HepG2 (cell line): ENCODE results near the gene NYNRIN. TPM values are rescaled to one million over a fixed set of nuclear protein-coding genes. Genes with fewer than 3 reads are reported as not detected.
A peak's percentile ranks its signal among the peaks of the same experiment; 100 is the strongest.

Experiments used
- CBX5 ChIP-seq: sonication (generic); formaldehyde crosslinking; IDR thresholded peaks from 2 replicates; pipeline ENCODE4 v1.4.0; 2020; ENCODE audit warnings: missing genetic modification reagents, borderline replicate concordance
- CHD2 ChIP-seq: IDR thresholded peaks from 2 replicates; pipeline ENCODE4 v1.6.1; 2011; ENCODE audit warnings: low read depth, low read length, improper control_type of control experiment
- FOXA3 ChIP-seq: IDR thresholded peaks from 2 replicates; pipeline ENCODE4 v1.6.1; 2016; ENCODE audit warnings: missing genetic modification reagents, missing compliant biosample characterization
- GTF3A ChIP-seq: sonication (generic); formaldehyde crosslinking; conservative IDR thresholded peaks from 2 replicates; pipeline ENCODE4 v1.4.0; 2020; ENCODE audit warnings: mild to moderate bottlenecking, missing genetic modification reagents
- HMGXB3 ChIP-seq: sonication (generic); formaldehyde crosslinking; IDR thresholded peaks from 2 replicates; pipeline ENCODE4 v1.4.0; 2020; ENCODE audit warnings: missing genetic modification reagents, borderline replicate concordance
- HOMEZ ChIP-seq: IDR thresholded peaks from 2 replicates; pipeline ENCODE4 v1.6.1; 2016; ENCODE audit warnings: low read depth
- MTA1 ChIP-seq: sonication (generic); formaldehyde crosslinking; IDR thresholded peaks from 2 replicates; pipeline ENCODE4 v1.4.0; 2020; ENCODE audit warnings: missing genetic modification reagents, mild to moderate bottlenecking, borderline replicate concordance
- MXD1 ChIP-seq: sonication (generic); formaldehyde crosslinking; IDR thresholded peaks from 2 replicates; pipeline ENCODE4 v1.4.0; 2020; ENCODE audit warnings: mild to moderate bottlenecking, missing genetic modification reagents
- NAIF1 ChIP-seq: sonication (generic); formaldehyde crosslinking; IDR thresholded peaks from 2 replicates; pipeline ENCODE4 v1.5.0; 2020; ENCODE audit warnings: mild to moderate bottlenecking, missing genetic modification reagents, borderline replicate concordance
- NONO ChIP-seq, 2 experiments: fragments of 450-650 bp in 1 of 2; sonication (generic) in 1 of 2; formaldehyde crosslinking in 1 of 2; IDR thresholded peaks in 1 of 2; conservative IDR thresholded peaks in 1 of 2; 2 replicates each; pipeline versions ENCODE4 v1.6.1 to v1.8.0; 2017 to 2022; ENCODE audit warnings: mild to moderate bottlenecking in 1 of 2, missing genetic modification reagents in 1 of 2, moderate library complexity in 1 of 2
- NPAS2 ChIP-seq: sonication (generic); formaldehyde crosslinking; IDR thresholded peaks from 2 replicates; pipeline ENCODE4 v1.8.0; 2022; ENCODE audit warnings: mild to moderate bottlenecking, missing genetic modification reagents, borderline replicate concordance
- NR2F2 ChIP-seq: IDR thresholded peaks from 2 replicates; pipeline ENCODE4 v1.6.1; 2012; ENCODE audit warnings: low read depth, inconsistent platforms, borderline replicate concordance
- RFX1 ChIP-seq: fragments of 450-650 bp; IDR thresholded peaks from 2 replicates; pipeline ENCODE4 v1.6.1; 2017
- TARDBP ChIP-seq: sonication (generic); formaldehyde crosslinking; IDR thresholded peaks from 2 replicates; pipeline ENCODE4 v1.8.0; 2022; ENCODE audit warnings: mild to moderate bottlenecking, missing genetic modification reagents
- TFDP1 ChIP-seq: IDR thresholded peaks from 2 replicates; pipeline ENCODE4 v1.6.1; 2016; ENCODE audit warnings: missing compliant biosample characterization, missing genetic modification reagents, borderline replicate concordance
- UBTF ChIP-seq: sonication (generic); formaldehyde crosslinking; IDR thresholded peaks from 2 replicates; pipeline ENCODE4 v1.4.0; 2020; ENCODE audit warnings: mild to moderate bottlenecking, missing genetic modification reagents
- ZNF414 ChIP-seq: sonication (generic); formaldehyde crosslinking; IDR thresholded peaks from 2 replicates; pipeline ENCODE4 v1.5.0; 2020; ENCODE audit warnings: missing genetic modification reagents
- ZNF704 ChIP-seq: sonication (generic); formaldehyde crosslinking; IDR thresholded peaks from 2 replicates; pipeline ENCODE4 v1.8.1; 2023; ENCODE audit warnings: mild to moderate bottlenecking, inconsistent platforms, moderate library complexity, missing genetic modification reagents, borderline replicate concordance
- polyA plus RNA-seq, 8 experiments: library from polyadenylated mRNA; depleted of rRNA in 3 of 8; stranded (reverse) in 7 of 8; unstranded in 1 of 8; fragments of >200 nt; fragmentation: Illumina TruSeq in 4 of 8; extraction: Trizol in 4 of 8; gene quantifications; 2 replicates each; pipeline versions ENCODE4 v1.2.1 to v1.2.3, GENCODE V29; 2011 to 2016; ENCODE audit warnings: low read depth in 4 of 8, missing spikeins in 1 of 8, mixed read lengths in 1 of 8; ENCODE audit not compliant: insufficient read depth in 1 of 8
- total RNA-seq, 5 experiments: library from RNA; depleted of rRNA; stranded (reverse); fragments of >200 nt; fragmentation: Illumina TruSeq; extraction: Trizol; gene quantifications; 2 replicates each; pipeline ENCODE4 v1.2.3, GENCODE V29; 2016; ENCODE audit warnings: low read depth in 1 of 5

Gene NYNRIN
- total and polyA plus RNA-seq, 2 of the 13 experiments (the other 11 are each of a cell fraction or from before 2014, with no cell fraction given), result 0.63 to 1.1 TPM

GRCh38 chr14:24387009-24387345, 11.8 kb upstream of the NYNRIN start (continued):
- TF ChIP-seq GTF3A (CRISPR knock-in tag) (no peak), TFDP1 (CRISPR knock-in tag) (no peak), RFX1 (no peak), FOXA3 (CRISPR knock-in tag) (no peak), UBTF (CRISPR knock-in tag) (no peak), NPAS2 (CRISPR knock-in tag) (no peak), MTA1 (no peak), NAIF1 (no peak), NONO (IDR thresholded peaks at IDR 0.05) (no peak), NONO (CRISPR knock-in tag; conservative IDR thresholded peaks at IDR 0.05) (no peak; the same call in 1 of the 2 replicates), HOMEZ (CRISPR knock-in tag) (no peak), ZNF414 (CRISPR knock-in tag) (0 out of 2 replicates have a peak, but pooled peaks have one; percentile 29), CBX5 (CRISPR knock-in tag) (no peak), ZNF704 (CRISPR knock-in tag) (no peak), TARDBP (0 out of 2 replicates have a peak, but pooled peaks have one; percentile 12), MXD1 (CRISPR knock-in tag) (no peak), NR2F2 (0 out of 2 replicates have a peak, but pooled peaks have one; percentile 34), HMGXB3 (0 out of 2 replicates have a peak, but pooled peaks have one; percentile 5), CHD2 (no peak)
